OCI-LY3 (cell line): ENCODE data around the gene SH3BGRL3.

Experiments
- H2AFZ ChIP-seq: fragments of 200-600, 300-600 bp; shearing (Covaris generic); 2 replicates; pipeline ENCODE4 v1.6.0; 2014; ENCODE audit warnings: antibody characterized with exemption, low read depth, low read length
- H3K27ac ChIP-seq: fragments of 200-600, 300-600 bp; sonication (generic); 2 replicates; pipeline ENCODE4 v1.5.1; 2014; ENCODE audit warnings: mild to moderate bottlenecking, low read length, moderate library complexity, mixed read lengths
- H3K27me3 ChIP-seq: fragments of 200-600, 300-600 bp; sonication (generic); 2 replicates; pipeline ENCODE4 v1.6.1; 2014; ENCODE audit warnings: low read depth, low read length, mixed read lengths
- H3K36me3 ChIP-seq: fragments of 200-600, 300-600 bp; sonication (generic); replicated peaks from 2 replicates; pipeline ENCODE3; 2014; ENCODE audit warnings: low read depth, low read length, mixed read lengths
- H3K4me1 ChIP-seq: fragments of 300-600, 200-600 bp; sonication (generic); 2 replicates; pipeline ENCODE4 v1.6.1; 2014; ENCODE audit warnings: low read length, mixed read lengths
- H3K4me2 ChIP-seq: fragments of 200-600, 300-600 bp; sonication (generic); 2 replicates; pipeline ENCODE4 v1.6.1; 2014; ENCODE audit warnings: low read length, mixed read lengths
- H3K4me3 ChIP-seq: fragments of 300-600, 200-600 bp; sonication (generic); 2 replicates; pipeline ENCODE4 v1.5.1; 2014; ENCODE audit warnings: antibody characterized with exemption, mild to moderate bottlenecking, low read length, moderate library complexity
- H3K79me2 ChIP-seq: fragments of 300-600, 200-600 bp; shearing (Covaris generic); 2 replicates; pipeline ENCODE4 v1.6.1; 2014; ENCODE audit warnings: mild to moderate bottlenecking, low read length, mixed read lengths
- H3K9ac ChIP-seq: fragments of 300-600, 200-600 bp; shearing (Covaris generic); 2 replicates; pipeline ENCODE4 v1.6.0; 2014; ENCODE audit warnings: mild to moderate bottlenecking, low read length, moderate library complexity
- H3K9me3 ChIP-seq: fragments of 200-600, 300-600 bp; shearing (Covaris generic); 2 replicates; pipeline ENCODE4 v1.6.1; 2014; ENCODE audit warnings: low read length, mixed read lengths; ENCODE audit not compliant: insufficient read depth
- H4K20me1 ChIP-seq: fragments of 200-600, 300-600 bp; sonication (generic); 2 replicates; pipeline ENCODE4 v1.6.1; 2016; ENCODE audit warnings: low read length, mixed read lengths; ENCODE audit not compliant: insufficient read depth
- EZH2phosphoT487 ChIP-seq: fragments of 200-600 bp; shearing (Covaris generic); IDR thresholded peaks from 2 replicates; pipeline ENCODE4 v1.6.1; 2018; ENCODE audit warnings: antibody characterized with exemption, mixed run types, low read depth
- TF ChIP-seq, protein P1 (sequence below): fragments of 200-600, 300-600 bp; sonication (generic); IDR thresholded peaks from 2 replicates; pipeline ENCODE4 v1.5.1; 2014; ENCODE audit warnings: antibody characterized with exemption, low read length, low read depth

SH3BGRL3 gene

DNA sequence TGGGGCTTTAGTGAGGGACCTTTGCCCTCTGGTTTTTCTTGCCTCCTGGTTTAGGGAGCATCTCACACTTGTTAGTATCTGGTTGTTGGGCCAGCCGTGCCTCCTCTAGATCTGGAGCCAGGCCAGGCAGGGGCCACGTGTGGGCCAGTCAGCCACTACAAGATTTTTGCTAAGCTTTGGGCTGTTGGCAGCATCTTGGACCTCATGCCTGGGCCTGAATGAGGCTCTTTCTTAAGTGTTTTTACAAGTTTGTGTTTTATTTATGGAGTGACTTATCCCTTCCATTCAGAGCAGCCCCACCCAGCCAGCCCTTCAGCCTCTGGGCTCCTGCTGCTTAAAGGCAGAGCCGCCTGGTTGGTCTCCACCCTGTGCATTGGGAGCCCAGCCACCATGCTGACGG, 1.6 kb upstream of the SH3BGRL3 start:
- Histone ChIP-seq H3K9ac (no peak overlapping the region), H3K27ac (no peak overlapping the region), H3K36me3 (peaks cover 24% of the 10 kb centered on the region), H4K20me1 (no peaks in the 10 kb centered on the region), H3K79me2 (no peaks in the 10 kb centered on the region), H2AFZ (no peak overlapping the region), H3K4me2 (no peak overlapping the region), H3K9me3 (no peaks in the 10 kb centered on the region), H3K27me3 (no peaks in the 10 kb centered on the region), H3K4me1 (peaks cover 11% of the 10 kb centered on the region), H3K4me3 (no peak overlapping the region)
- no peak for TF ChIP-seq EZH2phosphoT487
- TF ChIP-seq, protein P1, sequence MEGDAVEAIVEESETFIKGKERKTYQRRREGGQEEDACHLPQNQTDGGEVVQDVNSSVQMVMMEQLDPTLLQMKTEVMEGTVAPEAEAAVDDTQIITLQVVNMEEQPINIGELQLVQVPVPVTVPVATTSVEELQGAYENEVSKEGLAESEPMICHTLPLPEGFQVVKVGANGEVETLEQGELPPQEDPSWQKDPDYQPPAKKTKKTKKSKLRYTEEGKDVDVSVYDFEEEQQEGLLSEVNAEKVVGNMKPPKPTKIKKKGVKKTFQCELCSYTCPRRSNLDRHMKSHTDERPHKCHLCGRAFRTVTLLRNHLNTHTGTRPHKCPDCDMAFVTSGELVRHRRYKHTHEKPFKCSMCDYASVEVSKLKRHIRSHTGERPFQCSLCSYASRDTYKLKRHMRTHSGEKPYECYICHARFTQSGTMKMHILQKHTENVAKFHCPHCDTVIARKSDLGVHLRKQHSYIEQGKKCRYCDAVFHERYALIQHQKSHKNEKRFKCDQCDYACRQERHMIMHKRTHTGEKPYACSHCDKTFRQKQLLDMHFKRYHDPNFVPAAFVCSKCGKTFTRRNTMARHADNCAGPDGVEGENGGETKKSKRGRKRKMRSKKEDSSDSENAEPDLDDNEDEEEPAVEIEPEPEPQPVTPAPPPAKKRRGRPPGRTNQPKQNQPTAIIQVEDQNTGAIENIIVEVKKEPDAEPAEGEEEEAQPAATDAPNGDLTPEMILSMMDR: no peak

DNA sequence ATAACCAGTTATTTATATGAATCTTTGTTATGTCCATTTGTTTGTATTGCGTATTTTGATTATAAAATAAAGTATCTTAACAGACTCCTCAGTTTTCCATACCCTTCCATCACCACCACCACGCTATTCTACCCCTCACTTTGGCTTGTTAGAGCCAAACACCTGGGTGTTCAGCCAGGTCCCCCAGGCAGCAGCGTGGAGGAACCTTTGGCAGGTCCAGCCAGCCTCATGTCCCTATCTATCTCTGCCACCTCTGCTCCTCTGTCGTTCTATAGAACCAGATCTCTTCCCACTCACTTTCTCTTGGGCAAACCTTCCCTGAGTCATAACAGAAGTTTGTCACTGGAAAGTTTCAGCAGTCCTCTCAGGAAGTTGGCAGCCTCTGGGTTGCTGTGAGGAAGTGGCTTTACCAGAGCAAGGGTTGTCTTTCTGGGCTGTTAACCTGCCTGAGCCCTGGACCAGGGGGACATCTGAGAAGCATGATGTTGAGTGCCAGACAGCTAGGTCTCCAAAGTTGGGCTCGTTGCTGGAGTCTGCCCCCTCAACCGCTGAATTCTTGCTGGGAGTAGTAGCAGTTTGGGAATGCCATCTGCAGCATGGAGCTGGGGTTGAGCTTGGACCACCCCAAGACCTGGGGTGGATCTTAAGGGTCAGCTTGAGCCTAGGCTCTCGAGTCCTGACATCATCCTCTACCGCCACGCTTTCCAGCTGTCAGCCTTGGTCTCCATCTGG, 996 bp upstream of the SH3BGRL3 start:
- Histone ChIP-seq H3K79me2 (no peaks in the 10 kb centered on the region), H3K9ac (peak overlapping the region; percentile 78; the same call in 1 of the 2 replicates), H3K9me3 (no peaks in the 10 kb centered on the region), H3K27me3 (no peaks in the 10 kb centered on the region), H3K4me2 (peak overlapping the region; percentile 92), H4K20me1 (no peaks in the 10 kb centered on the region), H2AFZ (no peak overlapping the region), H3K4me3 (peak overlapping the region; percentile 95), H3K36me3 (peaks cover 24% of the 10 kb centered on the region), H3K27ac (no peak overlapping the region), H3K4me1 (peaks cover 11% of the 10 kb centered on the region)
- TF ChIP-seq EZH2phosphoT487: no peak
- TF ChIP-seq, protein P1: no peak

DNA sequence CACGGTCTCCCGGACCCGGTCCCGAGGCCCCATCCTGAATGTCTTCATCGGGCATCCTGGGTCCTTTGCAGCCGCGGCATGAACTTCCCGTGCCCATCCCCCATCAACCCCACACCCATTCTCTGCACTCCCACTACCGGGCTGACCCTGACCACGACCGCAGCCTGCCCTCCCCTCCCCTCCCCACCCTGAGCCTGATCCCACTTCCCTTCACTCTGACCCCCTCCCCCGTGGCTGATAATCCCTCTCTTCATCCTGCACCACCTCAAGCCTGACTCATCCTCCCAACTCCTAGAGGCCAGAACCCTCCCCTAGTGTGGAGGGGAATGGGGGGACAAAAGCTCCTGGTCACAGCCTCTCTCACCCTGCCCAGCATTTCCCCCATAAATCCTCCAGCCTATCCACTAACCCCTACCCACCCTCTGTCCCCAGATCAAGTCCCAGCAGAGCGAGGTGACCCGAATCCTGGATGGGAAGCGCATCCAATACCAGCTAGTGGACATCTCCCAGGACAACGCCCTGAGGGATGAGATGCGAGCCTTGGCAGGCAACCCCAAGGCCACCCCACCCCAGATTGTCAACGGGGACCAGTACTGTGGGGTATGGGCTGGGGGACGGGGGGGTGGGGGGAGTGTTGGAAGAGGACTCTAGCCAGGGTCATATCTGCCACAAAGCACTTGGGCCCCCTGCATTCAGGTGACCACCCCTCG, 602 bp downstream of the SH3BGRL3 start:
- Histone ChIP-seq H3K79me2 (no peaks in the 10 kb centered on the region), H2AFZ (no peak overlapping the region), H3K27me3 (no peaks in the 10 kb centered on the region), H3K36me3 (peaks cover 24% of the 10 kb centered on the region), H3K4me2 (peak overlapping the region; percentile 92), H3K9me3 (no peaks in the 10 kb centered on the region), H3K27ac (no peak overlapping the region), H3K9ac (peak overlapping the region; percentile 78), H3K4me3 (peak overlapping the region; percentile 95), H3K4me1 (peaks cover 11% of the 10 kb centered on the region), H4K20me1 (no peaks in the 10 kb centered on the region)
- TF ChIP-seq EZH2phosphoT487: no peak
- TF ChIP-seq, protein P1: no peak
